Measurements from ENCODE around the gene SULT1A1.

GRCh38 chr16:28561557-28562187 is 48.2 kb downstream of the SULT1A1 start:
- TF ChIP-seq, protein P1, sequence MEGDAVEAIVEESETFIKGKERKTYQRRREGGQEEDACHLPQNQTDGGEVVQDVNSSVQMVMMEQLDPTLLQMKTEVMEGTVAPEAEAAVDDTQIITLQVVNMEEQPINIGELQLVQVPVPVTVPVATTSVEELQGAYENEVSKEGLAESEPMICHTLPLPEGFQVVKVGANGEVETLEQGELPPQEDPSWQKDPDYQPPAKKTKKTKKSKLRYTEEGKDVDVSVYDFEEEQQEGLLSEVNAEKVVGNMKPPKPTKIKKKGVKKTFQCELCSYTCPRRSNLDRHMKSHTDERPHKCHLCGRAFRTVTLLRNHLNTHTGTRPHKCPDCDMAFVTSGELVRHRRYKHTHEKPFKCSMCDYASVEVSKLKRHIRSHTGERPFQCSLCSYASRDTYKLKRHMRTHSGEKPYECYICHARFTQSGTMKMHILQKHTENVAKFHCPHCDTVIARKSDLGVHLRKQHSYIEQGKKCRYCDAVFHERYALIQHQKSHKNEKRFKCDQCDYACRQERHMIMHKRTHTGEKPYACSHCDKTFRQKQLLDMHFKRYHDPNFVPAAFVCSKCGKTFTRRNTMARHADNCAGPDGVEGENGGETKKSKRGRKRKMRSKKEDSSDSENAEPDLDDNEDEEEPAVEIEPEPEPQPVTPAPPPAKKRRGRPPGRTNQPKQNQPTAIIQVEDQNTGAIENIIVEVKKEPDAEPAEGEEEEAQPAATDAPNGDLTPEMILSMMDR (IDR thresholded peaks at IDR 0.05; ENCODE audit: insufficient read depth, low read length) = no peak
- no peak for TF ChIP-seq POLR2AphosphoS5 (IDR thresholded peaks at IDR 0.05; ENCODE audit: low read depth)

Measured in HL-60 (cell line).